HAP-1 (cell line): Measurements from ENCODE around the gene B4GALT2.

Experiments
- DNase-seq, 2 experiments: peaks; one replicate each; pipeline ENCODE4 v3.0.0-alpha.2; 2016 to 2020; ENCODE audit warnings: low spot score in 2 of 2
- H3K27me3 ChIP-seq: fragments of 250-450 bp; sonication (Bioruptor Pico); 2 replicates; pipeline ENCODE4 v1.5.1; 2020; ENCODE audit warnings: low read depth, mild to moderate bottlenecking, moderate library complexity
- H3K36me3 ChIP-seq: fragments of 250-450 bp; sonication (Bioruptor Pico); replicated peaks from 2 replicates; pipeline ENCODE4 v1.5.1; 2020; ENCODE audit warnings: mild to moderate bottlenecking
- H3K4me1 ChIP-seq: fragments of 250-450 bp; sonication (Bioruptor Pico); 2 replicates; pipeline ENCODE4 v1.5.1; 2020; ENCODE audit warnings: mild to moderate bottlenecking
- H3K4me3 ChIP-seq: fragments of 250-450 bp; sonication (Bioruptor Pico); 2 replicates; pipeline ENCODE4 v1.5.1; 2020; ENCODE audit warnings: mild to moderate bottlenecking, moderate library complexity
- H3K9me3 ChIP-seq: fragments of 250-450 bp; sonication (Bioruptor Pico); 2 replicates; pipeline ENCODE4 v1.5.1; 2020; ENCODE audit warnings: mild to moderate bottlenecking, moderate library complexity
- in situ Hi-C: fragments of 300-500 bp; cut with MboI; formaldehyde crosslinking; loops from 3 replicates; pipeline ENCODE4 v1.14.3; 2020; ENCODE audit warnings: low sequenced_read_pairs, inconsistent platforms, mixed read lengths

The B4GALT2 gene

DNA sequence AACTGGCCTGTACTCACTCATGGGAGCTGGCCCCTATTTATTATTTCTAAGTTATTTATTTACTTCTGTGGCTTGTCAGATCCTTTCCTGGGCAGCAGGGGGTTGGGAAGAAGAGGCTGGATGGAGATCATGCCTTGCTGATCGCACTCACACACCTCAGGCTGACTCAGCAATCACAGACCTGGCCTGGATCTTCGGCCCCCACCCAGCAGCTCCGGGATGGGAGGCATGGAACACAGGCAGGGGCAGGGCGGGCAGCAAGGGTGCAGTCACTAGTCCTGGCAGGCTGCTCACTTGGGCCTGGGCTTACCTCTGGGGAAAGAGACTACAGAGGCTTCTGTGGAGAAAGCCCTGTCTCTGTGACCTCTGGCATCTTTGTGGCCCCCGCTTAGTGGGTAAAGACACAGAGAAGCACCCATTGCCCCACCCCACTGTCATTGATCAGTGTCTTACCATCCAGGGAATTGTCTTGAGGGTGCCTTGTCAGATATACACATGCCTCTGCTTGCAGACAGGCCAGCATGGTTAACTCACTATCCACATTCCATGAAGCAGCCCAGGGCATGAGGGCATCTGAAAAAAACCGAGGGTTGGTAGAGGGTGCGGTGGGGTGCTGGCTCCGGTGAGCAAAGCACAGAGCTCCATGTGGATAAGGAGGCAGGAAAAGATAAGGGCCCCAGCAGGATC lies 41.7 kb upstream of the B4GALT2 start:
- Histone ChIP-seq H3K4me1 (peaks cover 3% of the 10 kb centered on the region; the same call in 1 of the 2 replicates), H3K9me3 (no peaks in the 10 kb centered on the region), H3K36me3 (no peaks in the 10 kb centered on the region), H3K27me3 (no peaks in the 10 kb centered on the region), H3K4me3 (no peak overlapping the region)
- in situ Hi-C loops: loop anchor here (25.0 kb wide), 1 partner anchor 400 kb away; the partner anchor contains the start of gene PTPRF
- DNase-seq: no peak

DNA sequence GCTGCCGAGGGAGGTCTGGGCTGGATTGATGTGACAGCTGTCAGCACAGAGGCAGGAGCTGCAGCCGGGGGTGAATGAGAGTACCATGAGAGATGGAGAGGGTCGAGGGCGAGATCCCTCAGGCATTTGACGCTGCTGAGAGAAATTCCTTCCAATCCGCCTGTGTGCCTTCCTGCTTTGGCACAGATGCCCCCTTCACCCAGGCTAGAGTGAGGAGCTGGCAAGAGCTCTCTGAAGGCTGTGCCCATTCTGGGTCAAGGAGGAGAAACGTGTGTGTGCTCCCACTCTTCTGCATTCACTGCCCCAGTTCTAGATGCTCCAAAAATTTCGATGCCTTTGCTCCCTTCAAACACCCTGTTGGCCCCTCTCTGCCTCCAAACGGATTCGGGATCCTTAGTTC lies 40.6 kb upstream of the B4GALT2 start:
- DNase-seq: no peak
- Histone ChIP-seq H3K27me3 (no peaks in the 10 kb centered on the region), H3K36me3 (no peaks in the 10 kb centered on the region), H3K9me3 (no peaks in the 10 kb centered on the region), H3K4me1 (peaks cover 3% of the 10 kb centered on the region; the same call in 1 of the 2 replicates), H3K4me3 (no peak overlapping the region)
- in situ Hi-C loops: loop anchor here (25.0 kb wide), 1 partner anchor 401 kb away; the partner anchor contains the start of gene PTPRF

- Histone ChIP-seq H3K27me3 (no peaks in the 10 kb centered on the region), H3K36me3 (no peaks in the 10 kb centered on the region), H3K4me1 (peaks cover 3% of the 10 kb centered on the region; the same call in 1 of the 2 replicates), H3K4me3 (no peak overlapping the region), H3K9me3 (no peaks in the 10 kb centered on the region)
- in situ Hi-C loops: loop anchor here (25.0 kb wide), 1 partner anchor 402 kb away; the partner anchor contains the start of gene PTPRF
- no peak for DNase-seq
These were observed 40.0 kb upstream of the B4GALT2 start for GRCh38 chr1:43938892-43939587.

GRCh38 chr1:43942411-43942810 lies 36.6 kb upstream of the B4GALT2 start:
- H3K4me1 ChIP-seq: peaks cover 6% of the 10 kb centered on the region
- DNase-seq: no peak
- H3K36me3 ChIP-seq: no peaks in the 10 kb centered on the region
- no peaks in the 10 kb centered on the region for H3K9me3 ChIP-seq
- in situ Hi-C loops: loop anchor here (25.0 kb wide), 1 partner anchor 405 kb away; the partner anchor contains the start of gene PTPRF
- no peak overlapping the region for H3K4me3 ChIP-seq
- H3K27me3 ChIP-seq: no peaks in the 10 kb centered on the region

GRCh38 chr1:43944860-43945259 lies 34.1 kb upstream of the B4GALT2 start:
- Histone ChIP-seq H3K4me3 (no peak overlapping the region), H3K9me3 (no peaks in the 10 kb centered on the region), H3K36me3 (no peaks in the 10 kb centered on the region), H3K4me1 (peaks cover 6% of the 10 kb centered on the region), H3K27me3 (no peaks in the 10 kb centered on the region)
- in situ Hi-C loops: loop anchor here (25.0 kb wide), 1 partner anchor 408 kb away; the partner anchor contains the start of gene PTPRF
- DNase-seq: no peak

GRCh38 chr1:43945674-43946235 lies 33.3 kb upstream of the B4GALT2 start:
- no peak for DNase-seq
- no peaks in the 10 kb centered on the region for H3K27me3 ChIP-seq
- no peaks in the 10 kb centered on the region for H3K36me3 ChIP-seq
- H3K9me3 ChIP-seq: no peaks in the 10 kb centered on the region
- H3K4me1 ChIP-seq: peaks cover 6% of the 10 kb centered on the region
- H3K4me3 ChIP-seq: peak overlapping the region; percentile 53
- in situ Hi-C loops: loop anchor here (25.0 kb wide), 1 partner anchor 408 kb away; the partner anchor contains the start of gene PTPRF

DNA sequence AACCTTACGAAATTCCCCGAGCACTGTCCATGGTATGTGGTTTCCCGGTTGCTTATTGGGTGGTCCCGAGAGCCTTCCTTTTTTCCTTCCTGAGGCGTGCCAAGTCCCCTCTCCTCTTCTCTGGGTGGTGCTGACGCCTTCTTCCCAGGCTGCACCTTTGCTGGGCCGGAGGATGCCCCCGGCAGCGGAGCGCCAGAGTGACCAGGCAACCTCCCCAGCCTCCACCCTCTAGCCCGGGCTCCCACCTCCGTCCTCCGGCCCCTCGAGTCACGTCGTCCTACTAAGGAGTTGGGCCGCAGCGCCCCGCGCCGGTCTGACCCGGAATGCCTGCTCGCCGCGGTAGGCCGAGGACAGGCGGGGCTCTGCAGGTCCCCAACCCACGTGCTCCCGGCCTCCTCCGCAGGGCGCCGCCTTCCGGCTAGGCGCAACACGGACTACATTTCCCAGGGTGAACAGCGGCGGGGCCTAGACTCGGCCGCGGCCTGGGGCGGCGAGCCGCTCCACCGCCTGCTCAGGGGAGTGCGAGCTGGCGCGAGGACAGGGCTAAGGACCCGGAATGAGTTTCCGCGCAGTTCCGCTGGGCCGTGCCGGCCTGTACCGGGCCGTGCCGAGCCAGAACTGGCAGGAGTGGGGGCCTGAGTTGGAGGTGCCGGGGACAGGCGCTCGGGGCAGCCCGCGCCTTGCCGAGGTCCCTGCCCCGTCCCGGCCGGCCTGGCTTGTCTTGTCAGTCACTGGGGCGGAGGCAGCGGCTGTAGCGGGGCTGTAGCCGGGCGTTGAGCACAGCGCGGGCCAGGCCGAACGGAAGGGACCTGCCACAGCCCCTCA lies 32.6 kb upstream of the B4GALT2 start, which contains the start of gene IPO13:
TSS of gene IPO13 (plus strand) at position 715 of the 825 bp plus-strand sequence. CDS start 651 bp downstream, outside the sequence.
- in situ Hi-C loops: loop anchor here (25.0 kb wide), 1 partner anchor 409 kb away; the partner anchor contains the start of gene PTPRF
- Histone ChIP-seq H3K9me3 (no peaks in the 10 kb centered on the region), H3K4me3 (peak within 1 kb of the TSS; percentile 53), H3K4me1 (peaks cover 6% of the 10 kb centered on the region), H3K27me3 (no peaks in the 10 kb centered on the region), H3K36me3 (no peaks in the 10 kb centered on the region)
- DNase-seq: peak; percentile 93 to 97

DNA sequence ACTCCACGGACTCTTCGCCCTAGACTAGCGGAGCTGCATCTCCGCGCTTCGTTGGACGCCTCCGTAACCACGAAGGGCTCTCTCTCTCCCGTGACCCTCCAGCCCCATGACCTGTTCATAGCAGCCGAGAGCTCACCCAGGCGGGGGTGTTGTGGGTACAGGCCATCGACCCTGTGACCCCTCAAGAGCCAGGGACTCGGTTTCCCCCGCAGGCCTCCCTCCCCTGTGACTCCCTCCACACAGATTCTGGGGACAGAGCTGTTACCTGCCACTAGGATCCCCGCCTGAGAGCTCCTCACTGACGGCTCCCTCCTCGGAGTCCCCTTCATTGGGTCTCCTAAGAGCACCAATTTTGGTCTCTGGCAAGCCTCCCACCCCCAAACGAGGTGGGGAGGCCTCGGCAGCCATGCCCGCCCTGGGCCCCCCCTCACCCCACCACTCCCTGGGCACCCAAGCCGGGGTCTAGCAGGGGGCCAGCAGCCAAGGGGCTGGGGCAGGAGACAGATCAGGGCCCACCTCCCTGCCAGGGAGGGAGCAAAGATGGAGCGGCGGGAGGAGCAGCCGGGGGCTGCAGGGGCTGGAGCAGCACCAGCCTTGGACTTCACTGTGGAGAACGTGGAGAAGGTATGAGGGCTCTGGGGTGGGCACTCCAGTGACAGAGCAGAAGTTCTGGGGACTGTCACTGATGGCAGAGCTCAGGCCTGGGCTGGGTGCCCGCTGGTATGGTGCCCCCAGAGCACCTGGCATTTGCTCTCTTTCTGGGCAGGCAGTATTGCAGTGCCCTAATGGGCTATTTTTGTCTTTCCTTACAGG lies 31.7 kb upstream of the B4GALT2 start:
- no peaks in the 10 kb centered on the region for H3K36me3 ChIP-seq
- DNase-seq: no peak
- in situ Hi-C loops: loop anchor here (25.0 kb wide), 1 partner anchor 410 kb away; the partner anchor contains the start of gene PTPRF

GRCh38 chr1:43947874-43948437 lies 31.1 kb upstream of the B4GALT2 start:
- no peaks in the 10 kb centered on the region for H3K9me3 ChIP-seq
- DNase-seq: peak; percentile 14 to 43
- peak overlapping the region; percentile 53 for H3K4me3 ChIP-seq
- in situ Hi-C loops: loop anchor here (25.0 kb wide), 1 partner anchor 411 kb away; the partner anchor contains the start of gene PTPRF
- H3K4me1 ChIP-seq: peaks cover 6% of the 10 kb centered on the region
- no peaks in the 10 kb centered on the region for H3K36me3 ChIP-seq
- no peaks in the 10 kb centered on the region for H3K27me3 ChIP-seq

More for the DNA sequence above, 31.7 kb upstream of the B4GALT2 start:
- peak overlapping the region; percentile 53 for H3K4me3 ChIP-seq
- no peaks in the 10 kb centered on the region for H3K27me3 ChIP-seq
- H3K4me1 ChIP-seq: peaks cover 6% of the 10 kb centered on the region
- no peaks in the 10 kb centered on the region for H3K9me3 ChIP-seq

GRCh38 chr1:43949678-43950077 lies 29.3 kb upstream of the B4GALT2 start:
- H3K9me3 ChIP-seq: no peaks in the 10 kb centered on the region
- peaks cover 6% of the 10 kb centered on the region for H3K4me1 ChIP-seq
- H3K36me3 ChIP-seq: no peaks in the 10 kb centered on the region
- H3K4me3 ChIP-seq: no peak overlapping the region
- DNase-seq: no peak
- in situ Hi-C loops: loop anchor here (25.0 kb wide), 1 partner anchor 412 kb away; the partner anchor contains the start of gene PTPRF
- H3K27me3 ChIP-seq: no peaks in the 10 kb centered on the region

GRCh38 chr1:43951021-43951985 lies 27.7 kb upstream of the B4GALT2 start:
- H3K4me1 ChIP-seq: no peaks in the 10 kb centered on the region
- DNase-seq: no peak
- no peaks in the 10 kb centered on the region for H3K27me3 ChIP-seq
- in situ Hi-C loops: no loop called here
- H3K4me3 ChIP-seq: no peak overlapping the region
- H3K9me3 ChIP-seq: no peaks in the 10 kb centered on the region
- H3K36me3 ChIP-seq: no peaks in the 10 kb centered on the region; the same call in 1 of the 2 replicates
